Stimulated activated CD8-positive, alpha-beta memory T cell treated with anti-CD3 and anti-CD28 coated beads, Interleukin-12 subunit alpha, Interleukin-12 subunit beta, amount 100 ng/mL, for 4 hours (primary cell): ENCODE data around the gene RPS25.
"Not testable (repeated sequence)": the region's sequence is repeated elsewhere in the genome, so short reads cannot be mapped to it uniquely, and the experiment has no call there.

Experiments
- DNase-seq: peaks from one replicate; pipeline ENCODE4 v3.0.0-alpha.2; 2020; ENCODE audit warnings: low read depth

RPS25 gene

DNA sequence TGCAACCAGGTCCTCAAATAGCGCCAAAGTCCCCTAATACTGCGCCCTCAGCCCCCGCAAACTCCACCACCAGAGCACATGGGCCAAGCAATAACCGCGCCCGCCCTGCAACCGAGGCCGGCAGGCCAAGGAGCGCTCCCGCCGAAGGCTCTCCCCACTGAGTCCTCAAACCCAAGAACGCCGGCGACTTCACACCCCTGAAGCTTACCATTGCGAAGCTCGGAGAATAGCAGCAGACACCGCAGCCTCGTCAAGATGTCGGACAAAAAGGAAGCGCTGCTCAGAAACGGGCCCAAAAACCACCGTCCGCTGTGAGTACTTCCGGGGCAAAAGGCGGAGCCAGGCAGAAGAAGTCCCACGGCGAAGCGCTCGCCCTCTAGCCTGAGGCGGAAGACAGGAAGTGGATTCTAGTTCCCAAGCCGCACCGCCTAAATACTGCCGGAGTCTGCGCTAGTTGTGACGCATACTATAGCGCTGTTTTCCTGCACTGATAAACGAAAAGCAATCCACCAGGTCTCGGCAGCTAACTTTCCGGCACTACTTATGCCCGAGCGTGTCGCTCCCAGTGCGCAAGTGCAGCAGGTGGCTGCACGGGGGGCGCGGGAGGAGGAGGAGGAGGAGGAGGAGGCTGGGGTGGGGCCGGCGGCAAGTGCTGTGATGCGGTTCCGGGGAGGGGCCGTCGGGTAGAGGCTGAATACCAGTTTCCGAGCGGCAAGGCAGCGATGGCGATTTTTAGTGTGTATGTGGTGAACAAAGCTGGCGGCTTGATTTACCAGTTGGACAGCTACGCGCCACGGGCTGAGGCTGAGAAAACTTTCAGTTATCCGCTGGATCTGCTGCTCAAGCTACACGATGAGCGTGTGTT lies at the start of gene RPS25, which contains the start of gene TRAPPC4:
RPS25 (minus strand) TSS at position 270 of the 865 bp plus-strand sequence; CDS start at position 211, 59 bp downstream.
TRAPPC4 (plus strand) TSS at position 693 of the 865 bp plus-strand sequence; CDS start at position 723, 30 bp downstream.
- peak; percentile 87 for DNase-seq

DNA sequence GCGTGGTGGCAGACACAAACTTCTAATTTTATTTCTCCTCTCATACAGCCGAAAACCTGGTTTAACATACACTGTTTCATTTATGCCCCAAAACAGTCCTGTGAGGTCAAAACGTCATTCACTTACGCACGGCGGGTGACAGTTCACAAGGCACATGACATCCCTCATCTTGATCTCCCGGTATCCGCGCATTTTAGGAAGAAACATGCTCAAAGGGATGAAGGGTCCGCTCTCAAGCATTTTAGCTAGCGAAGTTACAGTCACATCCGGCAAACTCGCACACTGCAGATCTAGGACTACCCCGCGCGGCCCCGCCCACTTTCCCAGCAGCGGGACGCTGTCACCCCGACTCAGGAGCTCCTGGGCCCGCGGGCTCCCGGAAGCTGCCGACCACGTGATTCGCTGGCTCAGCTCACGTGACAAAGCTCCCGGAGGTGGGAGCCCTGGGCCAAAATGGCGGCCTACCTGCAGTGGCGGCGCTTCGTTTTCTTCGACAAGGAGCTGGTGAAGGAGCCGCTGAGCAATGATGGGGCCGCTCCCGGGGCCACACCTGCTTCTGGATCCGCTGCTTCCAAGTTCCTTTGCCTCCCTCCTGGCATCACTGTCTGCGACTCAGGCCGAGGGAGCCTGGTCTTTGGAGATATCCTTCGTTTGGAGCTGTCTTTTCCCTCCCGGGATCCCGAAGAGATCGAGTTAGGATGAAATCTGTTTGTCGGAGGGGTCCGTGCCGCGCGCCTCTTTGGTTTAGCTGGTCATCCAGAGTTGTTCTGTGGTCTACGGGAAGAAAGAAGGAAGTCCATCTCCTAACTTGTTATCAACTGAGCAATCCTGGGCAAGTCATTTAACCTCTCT lies 49.5 kb upstream of the RPS25 start, which contains the start of gene VPS11:
VPS11 (plus strand) TSS at position 448 of the 852 bp plus-strand sequence; CDS start at position 454, 6 bp downstream.
- DNase-seq = peak; percentile 94

DNA sequence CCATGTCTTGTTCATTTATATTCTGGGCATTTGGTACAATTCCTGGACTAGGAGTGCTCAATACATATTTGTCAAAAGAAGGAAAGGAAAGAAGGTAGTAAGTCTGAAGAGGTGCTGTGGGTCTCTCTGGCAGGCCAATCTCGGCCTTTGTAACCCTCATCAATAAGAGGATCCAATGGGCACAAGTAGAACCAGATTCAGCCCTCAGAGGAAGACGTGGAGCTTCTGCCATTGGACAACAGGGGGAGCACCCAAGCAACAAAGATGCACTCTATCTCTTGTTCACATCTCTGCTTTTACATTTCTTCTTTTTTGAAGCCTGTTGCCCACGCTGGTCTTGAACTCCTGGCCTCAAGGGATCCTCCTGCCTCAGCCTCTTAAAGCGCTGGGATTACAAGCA lies 47.2 kb upstream of the RPS25 start:
- no peak for DNase-seq

DNA sequence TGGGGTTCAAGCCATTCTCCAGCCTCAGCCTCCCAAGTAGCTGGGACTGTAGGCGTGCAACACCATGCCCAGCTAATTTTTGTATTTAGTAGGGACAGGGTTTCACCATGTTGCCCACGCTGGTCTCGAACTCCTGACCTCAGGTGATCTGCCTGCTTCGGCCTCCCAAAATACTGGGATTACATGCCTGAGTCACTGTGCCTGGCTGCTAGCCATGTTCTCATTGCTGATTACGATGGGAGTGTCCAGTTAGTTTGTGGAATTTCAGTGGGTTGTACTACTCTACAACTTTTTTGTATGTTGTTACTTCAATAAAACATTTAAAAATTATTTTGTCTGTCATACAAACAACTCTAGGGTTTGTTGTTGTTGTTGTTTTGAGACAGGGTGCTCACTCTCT lies 44.6 kb upstream of the RPS25 start:
- no peak for DNase-seq

DNA sequence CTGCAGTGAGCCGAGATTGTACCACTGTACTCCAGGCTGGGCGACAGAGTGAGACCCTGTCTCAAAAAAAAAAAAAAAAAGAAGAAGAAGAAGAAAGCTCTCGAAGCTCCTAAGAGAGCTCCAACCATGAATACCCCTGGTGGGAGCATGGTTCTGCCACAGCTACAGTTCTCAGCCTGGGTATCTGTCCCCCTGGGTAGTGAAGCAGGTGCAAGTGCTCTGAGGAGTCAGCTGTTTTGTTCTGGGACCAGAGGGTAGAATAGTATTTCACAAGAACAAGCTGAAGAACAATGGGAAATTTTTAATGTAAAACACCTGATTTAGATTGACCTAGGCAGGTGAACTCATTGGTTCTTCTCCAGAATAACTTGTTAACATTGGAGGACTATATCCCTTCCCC lies 43.1 kb upstream of the RPS25 start:
- DNase-seq = no peak

DNA sequence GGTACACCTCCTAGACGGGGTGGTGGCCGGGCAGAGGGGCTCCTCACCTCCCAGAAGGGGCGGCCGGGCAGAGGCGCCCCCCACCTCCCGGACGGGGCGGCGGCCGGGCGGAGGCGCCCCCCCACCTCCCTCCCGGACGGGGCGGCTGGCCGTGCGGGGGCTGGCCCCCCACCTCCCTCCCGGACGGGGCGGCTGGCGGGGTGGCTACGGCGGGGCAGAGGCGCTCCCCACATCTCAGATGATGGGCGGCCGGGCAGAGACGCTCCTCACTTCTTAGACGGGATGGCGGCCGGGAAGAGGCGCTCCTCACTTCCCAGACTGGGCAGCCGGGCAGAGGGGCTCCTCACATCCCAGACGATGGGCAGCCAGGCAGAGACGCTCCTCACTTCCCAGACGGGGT lies 41.0 kb upstream of the RPS25 start:
- DNase-seq = not testable (repeated sequence)

DNA sequence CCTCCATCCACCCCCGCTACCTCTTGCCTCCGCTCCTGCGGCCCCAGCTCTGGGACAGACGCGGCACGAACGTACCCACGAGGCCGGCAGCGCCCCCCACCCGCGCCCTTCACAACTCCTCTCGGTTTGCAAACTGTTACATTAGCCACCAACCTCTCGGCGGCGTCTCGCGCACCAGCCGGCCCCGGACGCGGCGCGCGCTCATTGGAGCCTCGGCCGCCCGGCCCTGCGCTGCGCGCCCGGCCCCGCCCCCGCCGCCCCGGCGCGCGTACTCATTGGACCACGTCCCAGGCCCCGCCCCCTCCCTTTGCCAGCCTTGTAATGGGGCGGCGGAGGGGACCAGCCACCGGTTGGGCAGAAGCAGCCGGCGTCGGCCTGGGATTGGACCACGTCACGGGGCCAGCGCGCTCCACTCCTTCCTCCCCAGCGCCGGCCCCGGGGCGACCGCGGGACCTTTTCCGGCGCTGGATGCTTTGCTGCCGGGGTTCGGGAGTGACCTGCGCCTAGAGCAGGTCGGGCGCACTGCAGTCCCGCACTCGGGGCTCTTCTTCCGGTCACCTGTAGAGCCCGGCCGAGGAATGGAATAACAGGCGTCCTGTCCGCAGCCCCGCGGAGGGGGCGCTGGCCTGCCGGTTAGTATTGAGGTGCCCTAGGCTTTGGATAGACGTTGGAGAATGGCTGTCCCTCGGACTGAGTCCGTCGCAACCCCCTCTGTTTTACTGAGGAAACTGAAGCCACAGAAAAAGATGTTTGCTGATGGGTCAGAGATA lies 39.0 kb upstream of the RPS25 start, which contains the start of gene HYOU1:
HYOU1 (minus strand) TSS at position 206 of the 770 bp plus-strand sequence. CDS start 1,045 bp downstream, outside the sequence.
- DNase-seq = peak; percentile 99

DNA sequence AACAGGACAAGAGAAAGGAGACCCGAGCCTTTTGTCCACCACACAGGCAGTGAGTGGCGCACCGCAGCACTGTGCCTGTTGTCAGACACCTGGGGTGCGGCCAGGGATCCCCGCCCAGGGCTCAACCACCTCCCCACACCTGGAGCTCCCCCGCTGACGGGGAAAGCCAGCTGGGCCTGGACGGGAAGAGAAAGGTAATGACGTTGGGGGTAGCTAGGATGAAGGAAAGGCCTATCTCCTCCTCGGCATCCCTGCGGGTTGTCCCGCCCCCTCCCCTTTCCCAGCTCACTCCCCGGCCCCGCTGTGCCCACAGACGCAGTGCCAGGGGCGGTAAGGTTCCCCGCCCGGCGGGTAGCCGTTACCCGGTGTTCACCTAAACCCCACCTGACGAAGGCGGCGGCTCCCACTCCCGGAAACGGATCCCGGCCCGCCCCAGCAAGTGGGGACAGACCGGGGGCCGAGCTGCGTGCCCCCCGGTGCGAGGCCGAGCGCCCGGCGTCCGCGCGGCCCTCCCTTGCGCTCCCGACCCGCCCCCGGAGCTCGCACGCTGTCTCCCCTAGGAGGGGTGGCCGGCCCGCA lies 38.4 kb upstream of the RPS25 start:
- no peak for DNase-seq

DNA sequence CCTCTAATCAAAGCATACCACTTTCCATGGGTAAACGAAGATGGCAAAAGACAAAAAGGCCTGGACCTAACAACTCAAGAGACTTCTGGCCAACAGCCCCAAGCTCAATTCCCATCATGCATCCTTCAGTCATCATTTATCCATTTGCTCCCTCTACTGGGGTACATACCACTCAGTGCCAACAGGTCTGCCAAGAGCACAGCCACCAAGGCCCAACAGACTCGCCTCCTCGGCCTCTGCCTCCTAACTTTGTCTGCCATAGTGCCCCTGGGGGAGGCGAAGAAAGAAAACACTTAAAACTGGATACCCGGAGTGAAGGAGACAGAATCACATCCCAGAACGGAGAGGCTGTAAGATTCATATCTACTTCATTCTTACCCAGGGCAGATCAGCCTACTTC lies 37.8 kb upstream of the RPS25 start:
- DNase-seq = no peak

DNA sequence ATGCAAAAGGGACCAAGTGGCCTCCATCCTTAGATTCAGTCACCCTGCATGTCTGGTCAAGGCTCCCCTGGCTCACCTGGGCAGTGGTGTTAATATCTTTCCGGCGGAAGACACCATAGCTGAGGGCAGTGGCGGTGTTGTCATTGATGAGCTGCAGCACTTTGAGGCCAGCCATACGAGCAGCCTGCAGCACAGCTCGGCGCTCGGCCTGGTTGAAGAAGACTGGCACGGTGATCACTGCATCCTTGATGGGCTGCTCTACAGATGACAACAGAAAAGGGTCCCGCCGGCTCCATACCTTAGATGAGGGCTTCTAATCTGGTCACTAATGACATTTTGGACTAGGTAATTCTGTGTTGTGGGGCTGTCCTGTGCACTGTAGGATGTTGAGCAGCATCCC lies 36.3 kb upstream of the RPS25 start:
- no peak for DNase-seq

DNA sequence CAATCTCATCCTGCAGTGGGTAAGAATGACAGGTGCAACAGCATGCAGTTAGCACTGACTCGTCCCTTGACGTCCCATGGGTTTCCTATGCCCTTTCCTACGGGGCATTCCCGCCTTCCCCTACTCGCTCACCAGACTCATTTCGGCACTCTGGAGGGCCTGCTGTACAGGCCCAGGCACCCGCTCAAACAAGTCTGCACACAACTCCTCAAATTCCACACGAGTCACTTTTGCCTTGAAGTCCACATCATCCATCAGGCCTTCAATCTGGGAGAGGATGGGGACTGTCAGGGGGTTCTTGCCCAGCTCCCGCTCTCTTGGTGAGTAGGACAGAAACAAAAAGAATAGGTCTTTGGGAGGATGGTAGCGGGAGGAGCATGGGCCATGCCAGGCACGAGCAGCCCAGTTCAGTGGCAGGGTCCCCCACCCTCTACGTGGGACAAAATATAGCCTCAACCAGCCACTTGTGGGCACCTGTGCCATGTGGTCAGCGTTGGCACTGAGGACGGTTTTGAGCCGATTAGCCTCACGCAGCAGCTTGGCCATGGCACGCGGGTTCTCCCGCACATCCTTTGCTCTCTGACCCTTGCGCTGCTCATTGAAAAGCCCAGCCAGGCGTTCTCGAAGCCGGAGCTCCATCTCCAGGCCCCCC lies 34.1 kb upstream of the RPS25 start:
- DNase-seq = no peak

DNA sequence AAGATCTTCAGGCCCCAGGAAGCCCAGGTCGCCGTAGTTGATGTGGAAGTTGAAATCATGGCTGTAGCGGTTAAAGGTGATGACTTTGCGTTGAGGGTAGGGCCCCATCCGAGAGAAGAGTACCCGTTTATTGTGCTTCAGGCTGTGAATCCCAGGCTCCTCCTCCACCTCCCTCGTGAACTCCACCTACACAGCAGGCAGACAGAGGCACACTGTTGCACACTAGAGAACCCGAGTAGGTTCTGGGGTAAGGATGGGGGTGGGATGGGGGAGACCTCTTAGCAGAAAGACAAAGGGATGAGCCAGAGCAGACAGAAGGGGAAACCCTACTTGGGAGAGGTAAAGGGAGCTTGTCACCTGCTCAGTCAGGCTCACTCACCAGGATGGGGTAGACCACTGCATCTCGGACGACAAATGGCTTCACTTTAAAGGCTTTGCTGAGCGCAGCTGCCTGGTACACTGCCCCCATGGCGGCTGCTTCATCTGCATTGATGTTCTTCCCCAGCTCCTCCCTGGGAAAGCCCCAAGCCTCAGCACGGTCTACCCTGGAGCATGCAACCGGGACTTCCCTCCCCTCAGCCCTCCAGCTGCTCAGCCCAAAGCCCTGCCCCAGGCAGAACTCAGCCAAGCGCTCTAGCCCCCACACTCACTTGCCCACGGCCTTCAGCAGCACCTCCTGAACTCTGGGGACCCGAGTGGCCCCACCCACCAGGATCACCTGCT lies 33.5 kb upstream of the RPS25 start:
- DNase-seq = no peak

DNA sequence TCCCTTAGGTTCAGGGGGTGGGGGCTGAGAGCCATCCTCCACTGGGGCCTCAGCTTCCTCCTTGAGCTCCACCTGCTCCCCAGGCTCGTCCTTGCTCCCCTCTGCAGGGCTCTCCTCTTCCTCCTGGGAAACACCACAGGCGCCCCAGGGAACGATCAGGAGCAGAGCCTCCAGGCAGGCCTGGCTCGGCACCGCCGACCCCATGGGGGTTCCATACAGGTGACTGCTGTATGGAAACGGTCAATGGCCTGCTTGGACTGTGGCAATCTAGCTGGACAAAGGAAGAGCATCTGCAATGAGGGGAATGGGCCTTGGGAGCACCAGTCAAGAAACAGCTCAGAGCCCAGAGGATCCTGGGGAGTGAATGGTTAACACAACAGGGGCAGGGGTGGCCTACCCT lies 30.9 kb upstream of the RPS25 start:
- no peak for DNase-seq

DNA sequence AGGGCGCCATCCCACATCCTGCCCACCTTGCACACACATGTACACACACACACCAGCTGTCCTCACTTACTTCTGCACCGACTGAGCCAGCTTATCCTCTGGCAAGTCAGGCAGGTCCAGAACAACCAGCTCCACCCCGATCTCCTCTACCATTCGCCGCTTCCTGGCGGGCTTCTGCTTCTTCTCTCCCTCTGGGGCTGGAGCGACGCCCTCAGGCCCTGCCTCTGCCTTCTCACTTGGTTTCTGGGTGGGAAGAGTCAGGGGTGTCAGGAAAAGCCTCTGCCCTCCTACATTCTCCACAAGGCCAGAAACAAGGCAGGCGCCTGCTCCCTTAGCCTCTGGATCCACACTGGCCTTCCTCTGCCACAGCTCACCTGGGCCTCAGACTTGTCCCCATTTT lies 30.5 kb upstream of the RPS25 start:
- no peak for DNase-seq

DNA sequence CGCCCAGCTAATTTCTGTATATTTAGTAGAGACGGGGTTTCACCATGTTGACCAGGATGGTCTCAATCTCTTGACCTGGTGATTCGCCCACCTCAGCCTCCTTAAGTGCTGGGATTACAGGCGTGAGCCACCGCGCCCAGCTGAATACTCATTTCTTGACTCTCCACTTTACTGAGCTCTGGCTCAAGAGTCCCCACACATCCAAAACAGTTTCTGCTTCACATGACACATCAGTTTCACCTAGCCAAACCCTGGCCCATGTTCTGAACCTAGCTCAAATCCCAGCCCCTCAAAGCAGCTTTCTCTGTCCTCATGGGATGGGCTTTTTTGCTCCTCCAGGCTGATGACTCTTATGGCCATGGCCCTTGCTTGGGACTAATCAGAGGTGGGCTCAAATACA lies 29.1 kb upstream of the RPS25 start:
- no peak for DNase-seq

DNA sequence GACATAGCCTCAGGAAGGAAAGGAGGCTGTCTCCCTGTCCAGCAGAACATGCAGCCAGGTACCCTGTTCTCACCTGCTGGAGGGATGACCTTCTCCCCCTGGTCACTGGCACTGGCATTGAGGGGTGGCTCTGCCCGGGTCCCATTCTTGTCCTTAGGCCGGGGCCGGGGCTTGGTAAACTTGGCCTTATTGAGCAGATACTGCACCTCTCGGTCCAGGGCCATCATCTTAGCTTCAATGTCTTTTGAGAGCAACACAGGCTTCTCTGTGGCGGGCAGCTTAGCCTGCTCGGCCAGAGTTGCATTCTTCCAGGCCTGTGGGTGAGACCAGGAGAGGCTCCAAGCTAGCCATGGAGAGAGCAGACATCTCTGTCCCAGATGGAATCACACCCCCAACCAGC lies 28.3 kb upstream of the RPS25 start:
- DNase-seq = no peak

DNA sequence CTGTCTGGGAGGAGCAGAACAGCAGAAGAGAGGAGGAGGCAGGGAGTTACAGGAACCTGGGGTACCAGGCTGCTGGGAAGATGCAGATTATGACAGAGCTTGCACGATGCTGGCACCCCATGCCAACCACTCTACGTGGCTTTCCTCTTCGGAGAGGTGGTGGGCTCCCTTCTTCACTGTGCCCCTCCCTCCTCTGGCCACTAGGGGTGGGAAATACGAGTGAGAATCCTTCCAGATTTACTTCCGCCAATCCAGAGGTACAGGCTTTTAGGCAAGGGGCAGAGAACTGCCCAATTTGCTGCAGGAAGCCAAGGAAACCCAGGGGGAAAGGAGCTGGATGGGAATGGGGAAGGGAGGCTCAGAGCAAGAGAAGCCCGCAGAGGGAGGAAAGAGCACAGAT lies 26.6 kb upstream of the RPS25 start:
- DNase-seq = no peak

DNA sequence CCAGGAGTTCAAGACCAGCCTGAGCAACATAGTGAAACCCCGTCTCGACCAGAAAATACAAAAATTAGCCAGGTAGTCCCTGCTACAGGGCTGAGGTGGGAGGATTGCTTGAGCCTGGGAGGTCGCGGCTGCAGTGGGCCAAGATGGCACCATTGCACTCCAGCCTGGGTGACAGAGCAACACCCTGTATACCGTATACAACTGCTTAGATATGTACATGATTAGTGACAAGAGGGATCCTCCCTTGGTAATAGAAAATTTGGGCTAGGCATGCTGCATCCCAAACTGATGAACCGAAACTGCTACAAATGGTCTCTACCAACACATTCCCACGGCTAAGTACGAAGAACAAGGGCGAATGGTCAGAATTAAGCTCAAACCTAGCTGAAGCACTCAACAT lies 24.8 kb upstream of the RPS25 start:
- DNase-seq = no peak

DNA sequence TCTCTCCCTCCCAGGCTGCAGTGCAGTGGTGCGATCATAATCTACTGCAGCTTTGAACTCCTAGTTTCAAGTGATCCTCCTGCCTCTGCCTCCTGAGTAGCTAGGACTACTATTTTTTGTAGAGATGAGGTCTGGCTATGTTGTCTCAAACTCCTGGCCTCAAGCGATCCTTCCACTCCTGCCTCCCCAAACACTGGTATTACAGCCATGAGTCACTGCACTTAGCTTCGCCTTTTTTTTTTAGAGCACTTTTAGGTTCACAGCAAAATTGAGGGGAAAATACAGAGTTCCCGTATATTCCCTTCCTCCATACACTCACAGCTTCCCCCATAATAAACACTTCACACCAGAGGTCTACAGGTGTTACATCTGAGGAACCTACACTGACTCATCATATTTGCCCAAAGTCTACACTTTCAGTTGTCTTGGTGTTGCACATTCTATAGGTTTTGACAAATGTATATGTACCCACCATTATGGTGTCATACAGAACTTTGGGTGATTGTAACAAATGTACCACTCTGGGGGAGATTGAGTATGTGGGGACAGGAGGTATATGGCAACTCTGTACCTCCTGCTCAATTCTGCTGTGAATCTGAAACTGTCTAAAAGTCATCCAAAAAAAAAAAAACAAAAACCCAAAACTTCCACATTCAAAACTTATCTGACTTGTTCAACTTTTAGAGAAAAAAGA lies 23.8 kb upstream of the RPS25 start:
- DNase-seq = no peak

DNA sequence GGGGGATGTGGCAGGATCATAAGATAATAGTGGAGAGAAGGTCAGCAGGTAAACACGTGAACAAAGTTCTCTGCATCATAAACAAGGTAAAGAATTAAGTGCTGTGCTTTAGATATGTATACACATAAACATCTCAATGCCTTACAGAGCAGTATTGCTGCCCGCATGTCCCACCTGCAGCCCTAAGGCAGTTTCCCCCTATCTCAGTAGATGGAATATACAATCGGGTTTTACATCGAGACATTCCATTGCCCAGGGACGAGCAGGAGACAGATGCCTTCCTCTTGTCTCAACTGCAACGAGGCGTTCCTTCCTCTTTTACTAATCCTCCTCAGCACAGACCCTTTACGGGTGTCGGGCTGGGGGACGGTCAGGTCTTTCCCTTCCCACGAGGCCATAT lies 21.3 kb upstream of the RPS25 start:
- not testable (repeated sequence) for DNase-seq
